KMS-11 (cell line): ENCODE results near the gene BCAP31.
"Not testable (repeated sequence)": the region's sequence is repeated elsewhere in the genome, so short reads cannot be mapped to it uniquely, and the experiment has no call there.

Experiments used
- H2AFZ ChIP-seq: fragments of 200-600 bp; sonication (generic); 2 replicates; pipeline ENCODE4 v1.6.1; 2016; ENCODE audit warnings: antibody characterized with exemption, mixed run types, low read depth
- H3K27ac ChIP-seq: fragments of 200-600 bp; sonication (generic); 2 replicates; pipeline ENCODE4 v1.6.1; 2016; ENCODE audit warnings: mild to moderate bottlenecking, mixed run types
- H3K27me3 ChIP-seq: fragments of 200-600 bp; sonication (generic); 2 replicates; pipeline ENCODE4 v1.6.1; 2017; ENCODE audit warnings: mild to moderate bottlenecking, low read depth, mixed run types, moderate library complexity; ENCODE audit not compliant: insufficient read depth
- H3K36me3 ChIP-seq: fragments of 200-600 bp; sonication (generic); 2 replicates; pipeline ENCODE4 v1.6.1; 2017; ENCODE audit warnings: mild to moderate bottlenecking, mixed run types; ENCODE audit not compliant: insufficient read depth
- H3K4me1 ChIP-seq: fragments of 200-600 bp; sonication (generic); 2 replicates; pipeline ENCODE4 v1.6.1; 2016; ENCODE audit warnings: mild to moderate bottlenecking, low read depth, mixed run types; ENCODE audit not compliant: poor library complexity, severe bottlenecking
- H3K4me2 ChIP-seq: fragments of 200-600 bp; sonication (generic); 2 replicates; pipeline ENCODE4 v1.7.0; 2016; ENCODE audit warnings: mild to moderate bottlenecking, mixed run types
- H3K4me3 ChIP-seq: fragments of 200-600 bp; sonication (generic); IDR thresholded peaks from 2 replicates; pipeline ENCODE4 v1.6.1; 2017; ENCODE audit warnings: low read depth, low read length, mixed read lengths; ENCODE audit not compliant: insufficient read depth
- H3K79me2 ChIP-seq: fragments of 200-600 bp; sonication (generic); 2 replicates; pipeline ENCODE4 v1.6.1; 2016; ENCODE audit warnings: low read depth, mixed run types; ENCODE audit not compliant: insufficient read depth
- H3K9ac ChIP-seq: fragments of 200-600 bp; sonication (generic); 2 replicates; pipeline ENCODE4 v1.6.1; 2016; ENCODE audit warnings: mild to moderate bottlenecking, mixed run types
- H4K20me1 ChIP-seq: fragments of 200-600 bp; sonication (generic); 2 replicates; pipeline ENCODE4 v1.6.1; 2016; ENCODE audit warnings: mild to moderate bottlenecking, mixed run types; ENCODE audit not compliant: insufficient read depth
- TF ChIP-seq, protein P1 (sequence below): fragments of 200-600 bp; sonication (generic); conservative IDR thresholded peaks from 2 replicates; pipeline ENCODE4 v1.6.1; 2017; ENCODE audit warnings: low read depth, mild to moderate bottlenecking, antibody characterized with exemption, low read length, moderate library complexity, mixed read lengths

The BCAP31 gene

GRCh38 chrX:153746359-153746758, 22.2 kb upstream of the BCAP31 start:
- Histone ChIP-seq H3K4me3 (no peak overlapping the region), H2AFZ (no peak overlapping the region), H3K79me2 (no peaks in the 10 kb centered on the region), H3K36me3 (no peaks in the 10 kb centered on the region), H4K20me1 (no peaks in the 10 kb centered on the region), H3K9ac (no peak overlapping the region), H3K4me1 (no peaks in the 10 kb centered on the region), H3K4me2 (no peak overlapping the region), H3K27ac (no peak overlapping the region), H3K27me3 (no peaks in the 10 kb centered on the region)
- TF ChIP-seq, protein P1, sequence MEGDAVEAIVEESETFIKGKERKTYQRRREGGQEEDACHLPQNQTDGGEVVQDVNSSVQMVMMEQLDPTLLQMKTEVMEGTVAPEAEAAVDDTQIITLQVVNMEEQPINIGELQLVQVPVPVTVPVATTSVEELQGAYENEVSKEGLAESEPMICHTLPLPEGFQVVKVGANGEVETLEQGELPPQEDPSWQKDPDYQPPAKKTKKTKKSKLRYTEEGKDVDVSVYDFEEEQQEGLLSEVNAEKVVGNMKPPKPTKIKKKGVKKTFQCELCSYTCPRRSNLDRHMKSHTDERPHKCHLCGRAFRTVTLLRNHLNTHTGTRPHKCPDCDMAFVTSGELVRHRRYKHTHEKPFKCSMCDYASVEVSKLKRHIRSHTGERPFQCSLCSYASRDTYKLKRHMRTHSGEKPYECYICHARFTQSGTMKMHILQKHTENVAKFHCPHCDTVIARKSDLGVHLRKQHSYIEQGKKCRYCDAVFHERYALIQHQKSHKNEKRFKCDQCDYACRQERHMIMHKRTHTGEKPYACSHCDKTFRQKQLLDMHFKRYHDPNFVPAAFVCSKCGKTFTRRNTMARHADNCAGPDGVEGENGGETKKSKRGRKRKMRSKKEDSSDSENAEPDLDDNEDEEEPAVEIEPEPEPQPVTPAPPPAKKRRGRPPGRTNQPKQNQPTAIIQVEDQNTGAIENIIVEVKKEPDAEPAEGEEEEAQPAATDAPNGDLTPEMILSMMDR: no peak

DNA sequence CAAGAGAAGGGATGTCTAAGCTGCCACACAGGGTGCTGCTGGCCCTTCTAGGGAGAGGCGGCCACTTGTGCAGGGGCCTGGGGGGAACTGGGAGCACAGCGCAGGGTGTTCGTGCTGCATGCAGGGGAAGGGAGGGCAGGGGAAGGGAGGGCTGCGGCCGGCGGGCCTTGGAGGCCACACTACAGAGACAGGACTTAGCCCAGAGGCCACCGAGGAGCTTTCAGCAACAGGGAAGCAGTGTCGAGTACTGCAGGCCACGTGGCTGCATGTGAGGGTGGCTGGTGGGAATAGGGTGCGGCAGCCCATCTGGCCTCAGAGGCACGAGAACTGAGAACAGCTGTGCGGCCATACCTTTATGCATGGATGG, 20.9 kb upstream of the BCAP31 start:
- H3K4me1 ChIP-seq, H4K20me1 ChIP-seq, H3K4me2 ChIP-seq, H3K27me3 ChIP-seq, H3K4me3 ChIP-seq, H3K79me2 ChIP-seq, H3K9ac ChIP-seq, H3K27ac ChIP-seq, H3K36me3 ChIP-seq, H2AFZ ChIP-seq: not testable (repeated sequence)

- H3K4me1 ChIP-seq: no peaks in the 10 kb centered on the region
- no peak overlapping the region for H3K4me3 ChIP-seq
Observed at GRCh38 chrX:153744210-153745066, 20.3 kb upstream of the BCAP31 start.

GRCh38 chrX:153743468-153744209, 19.5 kb upstream of the BCAP31 start:
- H3K9ac ChIP-seq, H3K4me2 ChIP-seq, H4K20me1 ChIP-seq: not testable (repeated sequence)

More at GRCh38 chrX:153744210-153745066, 20.3 kb upstream of the BCAP31 start:
- Histone ChIP-seq H3K79me2 (no peaks in the 10 kb centered on the region), H3K36me3 (no peaks in the 10 kb centered on the region), H4K20me1 (no peaks in the 10 kb centered on the region), H2AFZ (no peak overlapping the region), H3K4me2 (no peak overlapping the region), H3K27me3 (no peaks in the 10 kb centered on the region), H3K9ac (no peak overlapping the region), H3K27ac (no peak overlapping the region)
- TF ChIP-seq, protein P1: no peak

DNA sequence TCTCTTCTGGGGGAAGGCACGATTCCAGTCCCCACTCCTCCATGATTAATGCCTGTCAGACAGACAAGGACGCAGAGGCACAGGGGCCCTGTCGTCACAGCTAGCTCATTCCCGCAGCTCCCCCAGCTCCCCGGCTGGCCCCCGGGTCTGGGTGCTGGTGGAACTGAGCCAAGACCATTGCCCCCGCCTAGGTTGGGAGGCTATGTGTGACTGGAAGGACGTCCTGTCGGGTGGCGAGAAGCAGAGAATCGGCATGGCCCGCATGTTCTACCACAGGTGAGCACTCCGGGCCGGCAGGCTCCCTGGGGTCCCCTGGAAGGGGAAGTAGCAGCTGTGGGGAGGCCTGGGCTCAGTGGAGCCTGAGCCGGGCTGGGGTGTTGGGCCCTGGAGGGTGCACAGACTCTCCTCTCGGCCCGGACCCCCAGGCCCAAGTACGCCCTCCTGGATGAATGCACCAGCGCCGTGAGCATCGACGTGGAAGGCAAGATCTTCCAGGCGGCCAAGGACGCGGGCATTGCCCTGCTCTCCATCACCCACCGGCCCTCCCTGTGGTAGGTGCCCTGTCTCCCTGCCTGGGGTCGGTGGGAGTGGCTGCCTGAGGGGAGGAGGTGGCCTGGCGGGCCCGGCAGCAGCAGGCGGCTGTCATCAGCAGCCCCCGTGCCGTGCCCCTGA, 18.7 kb upstream of the BCAP31 start:
- H4K20me1 ChIP-seq, H3K27me3 ChIP-seq, H3K79me2 ChIP-seq, H3K4me1 ChIP-seq, H3K27ac ChIP-seq, H3K9ac ChIP-seq, H3K4me3 ChIP-seq, H2AFZ ChIP-seq, H3K4me2 ChIP-seq, H3K36me3 ChIP-seq: not testable (repeated sequence)

More at GRCh38 chrX:153743468-153744209, 19.5 kb upstream of the BCAP31 start:
- H3K27ac ChIP-seq, H2AFZ ChIP-seq, H3K36me3 ChIP-seq, H3K27me3 ChIP-seq, H3K79me2 ChIP-seq, H3K4me1 ChIP-seq, H3K4me3 ChIP-seq: not testable (repeated sequence)

GRCh38 chrX:153742111-153742510, 17.9 kb upstream of the BCAP31 start:
- not testable (repeated sequence) for H3K27ac ChIP-seq

More at GRCh38 chrX:153742111-153742510, 17.9 kb upstream of the BCAP31 start:
- H4K20me1 ChIP-seq, H3K79me2 ChIP-seq, H3K9ac ChIP-seq, H2AFZ ChIP-seq, H3K4me1 ChIP-seq, H3K36me3 ChIP-seq, H3K27me3 ChIP-seq, H3K4me3 ChIP-seq, H3K4me2 ChIP-seq: not testable (repeated sequence)
